ENCODE data around the gene MYRIP.

MYRIP gene

DNA sequence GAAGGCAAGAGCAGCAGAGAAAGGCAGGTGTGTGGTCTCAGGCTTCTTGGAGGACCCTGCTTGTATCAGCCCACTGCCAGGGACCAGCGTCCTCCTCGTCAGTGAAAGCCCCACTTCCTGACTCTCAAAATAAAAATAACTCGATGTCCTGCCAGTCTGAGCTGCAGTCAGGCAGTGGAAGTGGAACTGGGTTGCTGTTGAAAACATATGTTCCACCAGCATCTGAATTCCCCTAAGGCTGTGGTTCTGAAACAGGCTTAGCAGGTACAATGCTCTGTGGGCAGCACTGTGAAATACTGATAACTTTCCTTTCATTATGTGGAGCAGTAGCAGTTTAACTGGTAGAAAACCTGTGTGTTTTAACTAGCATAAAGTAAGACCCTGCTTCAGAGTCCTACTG lies 378.5 kb downstream of the MYRIP start:
- no peaks in the 10 kb centered on the region for H3K36me3 ChIP-seq (ENCODE audit: control insufficient read depth, low read length)
- TF ChIP-seq EZH2phosphoT487 (IDR thresholded peaks at IDR 0.05; ENCODE audit: borderline replicate concordance, low read length) = no peak
- H3K79me2 ChIP-seq (ENCODE audit: control insufficient read depth, low read length) = no peaks in the 10 kb centered on the region
- no peaks in the 10 kb centered on the region for H3K9me2 ChIP-seq (replicated peaks; ENCODE audit: control insufficient read depth, low read length)
- H3K4me1 ChIP-seq (ENCODE audit: control insufficient read depth, low read length) = no peaks in the 10 kb centered on the region
- H3K4me2 ChIP-seq (ENCODE audit: low read length) = no peak overlapping the region
- no peaks in the 10 kb centered on the region for H3K9me3 ChIP-seq (ENCODE audit: control insufficient read depth, insufficient read depth, low read length)
- H4K20me1 ChIP-seq (ENCODE audit: control insufficient read depth, insufficient read depth, low read depth, low read length) = no peaks in the 10 kb centered on the region
- no peak overlapping the region for H3K27ac ChIP-seq (ENCODE audit: low read depth, low read length)
- no peaks in the 10 kb centered on the region for H3F3A ChIP-seq (ENCODE audit: control insufficient read depth, insufficient read depth)
- H3K4me3 ChIP-seq (ENCODE audit: low read length) = no peak overlapping the region
- H3K27me3 ChIP-seq (ENCODE audit: control insufficient read depth, low read length) = peaks cover 2% of the 10 kb centered on the region; the same call in 1 of the 2 replicates

GRCh38 chr3:40189118-40189517 lies 379.7 kb downstream of the MYRIP start:
- no peak overlapping the region for H3K27ac ChIP-seq (ENCODE audit: low read depth, low read length)
- no peaks in the 10 kb centered on the region for H3K79me2 ChIP-seq (ENCODE audit: control insufficient read depth, low read length)
- no peaks in the 10 kb centered on the region for H3K36me3 ChIP-seq (ENCODE audit: control insufficient read depth, low read length)
- no peaks in the 10 kb centered on the region for H3K9me2 ChIP-seq (replicated peaks; ENCODE audit: control insufficient read depth, low read length)
- peaks cover 2% of the 10 kb centered on the region; the same call in 1 of the 2 replicates for H3K27me3 ChIP-seq (ENCODE audit: control insufficient read depth, low read length)
- no peak overlapping the region for H3K4me2 ChIP-seq (ENCODE audit: low read length)
- H3F3A ChIP-seq (ENCODE audit: control insufficient read depth, insufficient read depth) = no peaks in the 10 kb centered on the region
- TF ChIP-seq, protein P1, sequence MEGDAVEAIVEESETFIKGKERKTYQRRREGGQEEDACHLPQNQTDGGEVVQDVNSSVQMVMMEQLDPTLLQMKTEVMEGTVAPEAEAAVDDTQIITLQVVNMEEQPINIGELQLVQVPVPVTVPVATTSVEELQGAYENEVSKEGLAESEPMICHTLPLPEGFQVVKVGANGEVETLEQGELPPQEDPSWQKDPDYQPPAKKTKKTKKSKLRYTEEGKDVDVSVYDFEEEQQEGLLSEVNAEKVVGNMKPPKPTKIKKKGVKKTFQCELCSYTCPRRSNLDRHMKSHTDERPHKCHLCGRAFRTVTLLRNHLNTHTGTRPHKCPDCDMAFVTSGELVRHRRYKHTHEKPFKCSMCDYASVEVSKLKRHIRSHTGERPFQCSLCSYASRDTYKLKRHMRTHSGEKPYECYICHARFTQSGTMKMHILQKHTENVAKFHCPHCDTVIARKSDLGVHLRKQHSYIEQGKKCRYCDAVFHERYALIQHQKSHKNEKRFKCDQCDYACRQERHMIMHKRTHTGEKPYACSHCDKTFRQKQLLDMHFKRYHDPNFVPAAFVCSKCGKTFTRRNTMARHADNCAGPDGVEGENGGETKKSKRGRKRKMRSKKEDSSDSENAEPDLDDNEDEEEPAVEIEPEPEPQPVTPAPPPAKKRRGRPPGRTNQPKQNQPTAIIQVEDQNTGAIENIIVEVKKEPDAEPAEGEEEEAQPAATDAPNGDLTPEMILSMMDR (IDR thresholded peaks at IDR 0.05; ENCODE audit: low read depth, low read length, poor library complexity, severe bottlenecking) = no peak
- no peak for TF ChIP-seq EZH2phosphoT487 (IDR thresholded peaks at IDR 0.05; ENCODE audit: borderline replicate concordance, low read length)
- no peaks in the 10 kb centered on the region for H3K4me1 ChIP-seq (ENCODE audit: control insufficient read depth, low read length)
- no peak overlapping the region for H3K4me3 ChIP-seq (ENCODE audit: low read length)
- H4K20me1 ChIP-seq (ENCODE audit: control insufficient read depth, insufficient read depth, low read depth, low read length) = no peaks in the 10 kb centered on the region
- H3K9me3 ChIP-seq (ENCODE audit: control insufficient read depth, insufficient read depth, low read length) = no peaks in the 10 kb centered on the region

DNA sequence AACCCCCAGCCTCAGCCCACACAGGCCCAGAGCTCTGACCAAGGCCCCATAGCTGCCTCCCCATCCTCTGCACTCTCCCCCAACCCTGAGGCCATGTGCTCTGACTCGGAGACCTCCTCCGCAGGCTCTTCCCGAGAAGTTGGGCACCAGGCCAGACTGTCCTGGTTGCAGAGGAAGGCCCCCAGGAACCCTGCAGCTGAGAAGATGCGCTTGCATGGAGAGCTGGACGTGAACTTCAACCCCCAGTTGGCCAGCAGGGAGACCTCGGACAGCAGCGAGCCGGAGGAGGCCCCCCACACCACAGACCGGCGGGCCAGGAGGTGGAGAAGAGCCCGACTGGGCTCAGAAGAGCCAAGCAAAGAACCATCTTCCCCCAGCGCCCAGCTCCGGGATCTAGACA lies 380.6 kb downstream of the MYRIP start:
- no peaks in the 10 kb centered on the region for H3F3A ChIP-seq (ENCODE audit: control insufficient read depth, insufficient read depth)
- no peaks in the 10 kb centered on the region for H3K4me1 ChIP-seq (ENCODE audit: control insufficient read depth, low read length)
- no peaks in the 10 kb centered on the region for H3K79me2 ChIP-seq (ENCODE audit: control insufficient read depth, low read length)
- H3K27ac ChIP-seq (ENCODE audit: low read depth, low read length) = no peak overlapping the region
- H3K4me3 ChIP-seq (ENCODE audit: low read length) = no peak overlapping the region
- no peaks in the 10 kb centered on the region for H4K20me1 ChIP-seq (ENCODE audit: control insufficient read depth, insufficient read depth, low read depth, low read length)
- H3K9me2 ChIP-seq (replicated peaks; ENCODE audit: control insufficient read depth, low read length) = no peaks in the 10 kb centered on the region
- TF ChIP-seq, protein P1 (IDR thresholded peaks at IDR 0.05; ENCODE audit: low read depth, low read length, poor library complexity, severe bottlenecking) = no peak
- TF ChIP-seq EZH2phosphoT487 (IDR thresholded peaks at IDR 0.05; ENCODE audit: borderline replicate concordance, low read length) = no peak
- H3K36me3 ChIP-seq (ENCODE audit: control insufficient read depth, low read length) = no peaks in the 10 kb centered on the region
- no peak overlapping the region for H3K4me2 ChIP-seq (ENCODE audit: low read length)
- H3K27me3 ChIP-seq (ENCODE audit: control insufficient read depth, low read length) = peaks cover 3% of the 10 kb centered on the region; the same call in 1 of the 2 replicates
- no peaks in the 10 kb centered on the region for H3K9me3 ChIP-seq (ENCODE audit: control insufficient read depth, insufficient read depth, low read length)

DNA sequence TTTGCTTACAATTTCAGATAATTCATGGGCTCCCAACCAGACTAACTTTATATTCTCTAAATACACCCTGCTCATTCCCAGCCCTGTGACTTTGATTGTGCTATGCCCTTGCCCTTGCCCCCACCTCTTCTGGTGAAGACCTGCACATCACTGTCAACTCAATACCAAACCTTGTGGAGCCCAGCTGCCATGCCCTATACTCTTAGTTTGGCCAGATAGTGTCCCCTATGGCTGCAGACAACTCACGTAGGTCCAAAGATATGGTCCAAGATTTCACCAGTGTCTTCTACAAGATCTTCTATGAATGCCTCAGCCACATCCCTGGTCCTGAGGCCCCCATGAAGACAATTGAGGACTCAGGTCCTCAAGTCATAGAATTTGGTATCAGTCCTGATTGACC lies 381.8 kb downstream of the MYRIP start:
- H3K79me2 ChIP-seq (ENCODE audit: control insufficient read depth, low read length) = no peaks in the 10 kb centered on the region
- TF ChIP-seq, protein P1 (IDR thresholded peaks at IDR 0.05; ENCODE audit: low read depth, low read length, poor library complexity, severe bottlenecking) = no peak
- no peak for TF ChIP-seq EZH2phosphoT487 (IDR thresholded peaks at IDR 0.05; ENCODE audit: borderline replicate concordance, low read length)
- H3K27me3 ChIP-seq (ENCODE audit: control insufficient read depth, low read length) = peaks cover 5% of the 10 kb centered on the region; the same call in 1 of the 2 replicates
- no peak overlapping the region for H3K27ac ChIP-seq (ENCODE audit: low read depth, low read length)
- no peaks in the 10 kb centered on the region for H3K9me3 ChIP-seq (ENCODE audit: control insufficient read depth, insufficient read depth, low read length)
- H4K20me1 ChIP-seq (ENCODE audit: control insufficient read depth, insufficient read depth, low read depth, low read length) = no peaks in the 10 kb centered on the region
- H3K36me3 ChIP-seq (ENCODE audit: control insufficient read depth, low read length) = no peaks in the 10 kb centered on the region
- H3F3A ChIP-seq (ENCODE audit: control insufficient read depth, insufficient read depth) = no peaks in the 10 kb centered on the region
- H3K9me2 ChIP-seq (replicated peaks; ENCODE audit: control insufficient read depth, low read length) = no peaks in the 10 kb centered on the region
- H3K4me3 ChIP-seq (ENCODE audit: low read length) = no peak overlapping the region
- H3K4me1 ChIP-seq (ENCODE audit: control insufficient read depth, low read length) = no peaks in the 10 kb centered on the region
- no peak overlapping the region for H3K4me2 ChIP-seq (ENCODE audit: low read length)

All from DOHH2 (cell line).